ENCODE measurements around the gene CHRDL2. TPM values are rescaled to one million over a fixed set of nuclear protein-coding genes. Genes with fewer than 3 reads are reported as not detected.

The CHRDL2 gene
- under 1 TPM in 1 of 4 donors, not detected in 3; 0.20 TPM for total RNA-seq

- peak within 1 kb of the TSS; percentile 42 to 60 (median 48) for H3K4me3 ChIP-seq
- H3K27ac ChIP-seq = no peak within 1 kb of the TSS
- H3K4me1 ChIP-seq = peaks cover 3 to 4% of the 10 kb centered on the region in 2 donors
- in situ Hi-C loops (cut with MboI; ENCODE audit: low sequenced_read_pairs in 4 of 4) (loop anchor here in 2 of 4 donors (25.0 kb wide), 1 partner anchor 269 kb away; the partner anchor contains the start of gene KCNE3 (in 2 of the 2)), intact Hi-C loops (cut with DNase I; ENCODE audit: low total_unique reads) (no loop called here)
- H3K9me3 ChIP-seq = no peaks in the 10 kb centered on the region
- ATAC-seq (no peak), DNase-seq (no peak)
- no peaks in the 10 kb centered on the region for H3K36me3 ChIP-seq
- TF ChIP-seq POLR2A (IDR thresholded peaks at IDR 0.05) (no peak), CTCF (IDR thresholded peaks at IDR 0.05 in 4 of 5, conservative IDR thresholded peaks at IDR 0.05 in 1 of 5) (no peak)
- H3K27me3 ChIP-seq = peaks cover 26 to 40% (median 26%) of the 10 kb centered on the region in 3 donors
Observed at GRCh38 chr11:74731301-74732094, at the start of gene CHRDL2. TSS of gene CHRDL2 (minus strand) at chr11:74731426. CDS start at chr11:74730888, 538 bp downstream.

GRCh38 chr11:74780248-74781005 is 49.2 kb upstream of the CHRDL2 start:
- intact Hi-C loops (cut with DNase I; ENCODE audit: low total_unique reads) = no loop called here
- peaks cover 36 to 41% of the 10 kb centered on the region in 2 donors for H3K4me1 ChIP-seq
- TF ChIP-seq CTCF (IDR thresholded peaks at IDR 0.05 in 4 of 5, conservative IDR thresholded peaks at IDR 0.05 in 1 of 5) (no peak), POLR2A (IDR thresholded peaks at IDR 0.05) (no peak)
- H3K9me3 ChIP-seq = no peaks in the 10 kb centered on the region
- H3K36me3 ChIP-seq = no peaks in the 10 kb centered on the region
- no peaks in the 10 kb centered on the region for H3K27me3 ChIP-seq
- in situ Hi-C loops (cut with MboI; ENCODE audit: low sequenced_read_pairs in 4 of 4) = no loop called here
- no peak for ATAC-seq
- H3K27ac ChIP-seq = no peak overlapping the region
- H3K4me3 ChIP-seq = no peak overlapping the region
- no peak for DNase-seq

GRCh38 chr11:74778581-74778980 is 47.4 kb upstream of the CHRDL2 start:
- TF ChIP-seq POLR2A (IDR thresholded peaks at IDR 0.05) = no peak
- TF ChIP-seq CTCF (IDR thresholded peaks at IDR 0.05 in 4 of 5, conservative IDR thresholded peaks at IDR 0.05 in 1 of 5) = no peak
- ATAC-seq (no peak), DNase-seq (no peak)
- Histone ChIP-seq H3K36me3 (no peaks in the 10 kb centered on the region), H3K4me1 (peaks cover 39 to 44% of the 10 kb centered on the region in 2 donors), H3K27me3 (no peaks in the 10 kb centered on the region), H3K27ac (no peak overlapping the region), H3K4me3 (no peak overlapping the region), H3K9me3 (no peaks in the 10 kb centered on the region)
- in situ Hi-C loops (cut with MboI; ENCODE audit: low sequenced_read_pairs in 4 of 4) (no loop called here), intact Hi-C loops (cut with DNase I; ENCODE audit: low total_unique reads) (loop anchor here (10.0 kb wide), 1 partner anchor 674 kb away; no protein-coding TSS in a partner anchor)

- Histone ChIP-seq H3K4me1 (peaks cover 32 to 39% of the 10 kb centered on the region in 2 donors), H3K9me3 (no peaks in the 10 kb centered on the region), H3K27ac (no peak overlapping the region), H3K4me3 (no peak overlapping the region), H3K36me3 (no peaks in the 10 kb centered on the region), H3K27me3 (no peaks in the 10 kb centered on the region)
- ATAC-seq = no peak
- no peak for DNase-seq
- TF ChIP-seq CTCF (IDR thresholded peaks at IDR 0.05 in 4 of 5, conservative IDR thresholded peaks at IDR 0.05 in 1 of 5) (no peak), POLR2A (IDR thresholded peaks at IDR 0.05) (no peak)
- intact Hi-C loops (cut with DNase I; ENCODE audit: low total_unique reads) = loop anchor here (10.0 kb wide), 1 partner anchor 673 kb away; no protein-coding TSS in a partner anchor
- in situ Hi-C loops (cut with MboI; ENCODE audit: low sequenced_read_pairs in 4 of 4) = no loop called here
Observed at GRCh38 chr11:74777877-74778276, 46.7 kb upstream of the CHRDL2 start.

Measured in gastrocnemius medialis (tissue), 4 donors.